Epidermal melanocyte (primary cell): ENCODE results near the gene NKX2-1.

ENCODE experiments used
- DNase-seq: peaks from one replicate; pipeline ENCODE4 v3.0.0; 2011; ENCODE audit warnings: low spot score; ENCODE audit not compliant: insufficient read length

NKX2-1 gene

DNA sequence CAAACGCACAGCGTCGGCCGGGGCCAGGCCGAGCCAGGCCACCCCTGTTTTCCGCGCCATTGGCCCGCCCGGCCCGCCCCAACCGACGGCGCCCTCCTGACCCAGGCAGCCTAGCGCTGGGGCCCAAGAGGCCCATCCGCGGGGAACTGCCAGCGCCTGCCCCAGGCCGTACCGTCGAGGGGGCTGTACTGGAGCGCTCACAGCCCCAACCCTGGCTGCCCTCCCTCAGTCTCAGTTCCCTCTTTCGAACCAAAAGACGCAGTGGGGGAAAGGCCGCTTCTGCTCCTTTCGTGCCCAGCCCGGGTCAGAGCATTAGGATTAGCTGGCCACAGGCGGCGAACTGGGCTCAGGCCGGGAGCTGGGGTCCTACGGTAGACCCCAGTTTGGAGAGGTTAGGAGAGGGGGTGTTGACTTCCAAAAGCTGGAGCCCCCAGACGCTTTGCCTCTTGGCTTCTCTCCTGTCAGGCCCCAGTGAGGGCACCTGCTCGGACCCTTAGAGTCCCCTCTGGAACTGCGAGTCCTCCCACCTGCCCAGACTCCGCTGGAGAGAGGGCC lies 1.9 kb downstream of the NKX2-1 start:
- no peak for DNase-seq

DNA sequence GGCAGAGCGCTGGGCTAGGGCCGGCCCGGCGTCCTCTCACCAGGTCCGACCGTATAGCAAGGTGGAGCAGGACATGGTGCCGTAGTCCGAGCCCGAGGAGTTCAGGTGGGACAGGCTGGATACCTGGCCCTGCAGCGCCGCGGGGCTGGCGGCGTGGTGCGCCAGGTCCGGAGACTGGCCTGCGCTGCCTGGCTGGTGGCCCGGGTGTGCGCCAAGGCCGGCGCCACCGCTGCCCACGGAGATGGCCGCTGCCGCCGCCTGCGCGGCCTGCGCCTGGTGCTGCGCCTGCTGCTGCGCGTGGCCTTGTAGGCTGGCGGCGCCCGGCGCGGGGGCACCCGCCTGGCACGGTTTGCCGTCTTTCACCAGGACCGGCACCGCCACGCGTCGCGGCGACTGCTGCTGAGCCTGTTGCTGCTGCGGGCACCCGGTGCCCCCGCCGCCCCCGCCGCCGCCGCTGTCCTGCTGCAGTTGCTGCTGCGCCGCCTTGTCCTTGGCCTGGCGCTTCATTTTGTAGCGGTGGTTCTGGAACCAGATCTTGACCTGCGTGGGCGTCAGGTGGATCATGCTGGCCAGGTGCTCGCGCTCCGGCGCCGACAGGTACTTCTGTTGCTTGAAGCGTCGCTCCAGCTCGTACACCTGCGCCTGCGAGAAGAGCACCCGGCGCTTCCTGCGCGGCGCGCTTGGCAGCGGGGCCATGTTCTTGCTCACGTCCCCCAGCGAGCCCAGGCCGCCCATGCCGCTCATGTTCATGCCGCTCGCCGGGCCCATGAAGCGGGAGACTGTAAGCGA lies 2.6 kb downstream of the NKX2-1 start:
- DNase-seq, result no peak

DNA sequence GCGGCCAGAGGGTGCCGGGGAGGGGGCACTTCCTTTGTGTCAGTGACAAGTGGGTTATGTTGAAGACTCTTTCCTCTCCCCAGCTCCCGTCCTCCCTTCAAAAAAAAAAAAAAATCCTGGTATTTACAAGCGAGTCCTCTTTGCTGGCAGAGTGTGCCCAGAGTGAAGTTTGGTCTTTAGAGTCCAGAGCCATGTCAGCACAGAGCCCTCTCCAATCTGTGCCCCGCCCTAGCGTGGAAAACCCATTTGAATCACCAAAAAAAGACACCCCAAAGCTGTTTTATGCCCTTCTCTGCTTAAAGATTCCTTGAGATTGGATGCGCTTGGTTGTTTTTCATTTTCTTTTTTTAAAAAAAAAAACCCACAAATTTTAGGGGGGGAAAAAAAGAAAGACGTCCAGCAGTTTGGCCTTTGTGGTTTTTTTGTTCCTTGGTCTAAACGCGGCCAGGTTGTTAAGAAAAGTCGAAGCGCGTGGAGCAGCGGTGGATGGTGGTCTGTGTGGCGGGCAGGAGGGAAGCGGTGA lies 3.3 kb downstream of the NKX2-1 start:
- no peak for DNase-seq

DNA sequence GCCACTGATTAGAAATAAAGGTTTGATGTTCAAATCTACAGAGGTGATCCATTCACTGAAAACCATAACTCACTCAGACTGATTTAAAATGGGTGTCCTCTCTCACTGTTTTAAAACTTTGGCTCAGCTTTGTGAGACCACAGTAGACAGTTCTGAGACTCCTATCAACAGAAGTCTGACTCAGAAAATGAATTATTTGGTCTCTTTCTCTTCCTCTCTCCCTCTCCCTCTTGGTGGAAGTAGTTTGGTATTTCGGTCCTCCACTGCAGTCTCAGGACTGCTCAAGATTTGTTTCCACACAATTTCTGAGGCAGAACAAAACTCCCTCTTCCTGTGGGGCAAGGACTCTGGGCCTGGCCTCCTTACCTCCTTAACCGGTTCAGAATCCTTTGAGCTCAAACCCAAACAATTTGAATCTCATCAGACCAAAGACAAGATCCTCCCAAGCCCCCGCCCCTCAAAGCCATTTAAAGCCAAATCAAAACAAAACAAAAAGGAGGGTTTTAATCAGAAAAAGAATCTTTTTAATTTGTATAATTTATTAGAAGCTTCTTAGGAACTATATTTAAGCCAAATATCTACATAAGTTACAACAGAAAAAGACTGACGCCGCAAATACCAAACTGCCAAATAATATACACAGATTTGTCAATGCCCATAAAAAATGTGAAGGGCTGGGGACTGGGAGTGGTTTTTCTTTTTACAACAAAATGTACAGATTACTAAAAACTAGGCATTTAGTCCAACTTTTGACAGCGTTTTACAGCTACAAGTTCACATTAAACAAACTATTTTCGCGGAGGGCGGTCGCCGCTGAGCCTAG lies 3.9 kb downstream of the NKX2-1 start:
- DNase-seq, result no peak

DNA sequence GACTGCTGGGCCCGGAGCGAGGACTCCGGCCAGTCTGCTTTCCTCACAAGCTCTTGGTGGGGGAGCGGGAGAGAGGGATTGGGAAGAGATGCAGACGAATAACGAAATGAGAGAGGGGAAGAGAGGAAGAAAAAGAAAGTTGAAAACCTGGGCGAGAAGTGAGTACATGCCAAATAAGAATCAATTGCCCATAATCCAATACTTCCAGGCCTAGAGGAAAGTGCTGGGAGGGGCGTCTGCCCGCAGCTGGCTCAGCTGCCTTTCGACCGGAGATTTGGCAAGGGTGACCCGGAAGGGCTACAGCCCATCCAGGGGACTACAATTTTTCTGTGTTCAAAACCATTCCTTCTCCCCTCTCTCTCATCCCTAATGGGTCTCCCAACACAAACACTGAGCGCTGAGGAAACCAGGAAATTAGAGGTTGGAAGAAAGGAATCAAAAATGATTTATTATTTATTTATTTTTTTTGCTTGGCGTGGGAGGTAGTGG lies 4.9 kb downstream of the NKX2-1 start:
- DNase-seq, result no peak

DNA sequence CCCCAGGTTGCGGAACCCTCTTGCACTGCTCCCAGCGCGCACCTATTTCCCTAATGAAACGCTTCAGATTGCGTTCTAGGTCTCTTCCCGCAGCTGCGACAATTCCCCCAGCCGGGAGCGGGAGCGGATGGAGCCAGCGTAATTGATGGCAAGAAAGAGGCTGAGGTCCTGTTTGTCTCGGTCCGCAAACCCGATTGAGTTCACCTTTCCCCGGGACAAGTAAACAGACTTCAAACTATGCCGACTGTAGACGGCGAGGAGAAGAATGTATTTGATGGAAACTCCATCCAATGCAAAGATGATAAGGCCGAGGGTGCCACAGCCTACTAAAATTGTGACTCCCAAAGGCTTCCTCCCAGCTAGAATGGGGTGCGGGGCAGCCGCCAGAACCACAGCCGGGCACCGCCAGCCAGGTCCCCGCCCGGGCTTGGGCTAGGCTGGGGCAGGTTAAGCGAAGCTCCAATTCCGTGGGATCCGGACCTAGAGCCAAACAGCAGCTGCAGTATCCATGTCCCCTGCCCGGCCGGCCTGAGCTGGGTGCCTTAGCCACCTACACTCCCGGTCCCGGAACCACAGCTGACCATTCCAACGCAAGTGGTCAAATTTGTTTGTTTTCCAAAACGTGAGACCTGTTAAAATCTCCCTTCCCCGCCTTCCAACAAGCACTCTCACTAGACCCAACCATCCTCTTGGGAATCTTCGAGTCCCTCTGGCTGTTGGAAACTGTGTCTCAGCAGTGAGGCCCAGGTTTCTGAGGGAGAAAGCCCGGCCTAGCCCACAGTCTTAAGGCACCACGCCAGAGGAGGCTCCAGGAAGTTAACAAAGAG lies 5.5 kb downstream of the NKX2-1 start:
- no peak for DNase-seq

DNA sequence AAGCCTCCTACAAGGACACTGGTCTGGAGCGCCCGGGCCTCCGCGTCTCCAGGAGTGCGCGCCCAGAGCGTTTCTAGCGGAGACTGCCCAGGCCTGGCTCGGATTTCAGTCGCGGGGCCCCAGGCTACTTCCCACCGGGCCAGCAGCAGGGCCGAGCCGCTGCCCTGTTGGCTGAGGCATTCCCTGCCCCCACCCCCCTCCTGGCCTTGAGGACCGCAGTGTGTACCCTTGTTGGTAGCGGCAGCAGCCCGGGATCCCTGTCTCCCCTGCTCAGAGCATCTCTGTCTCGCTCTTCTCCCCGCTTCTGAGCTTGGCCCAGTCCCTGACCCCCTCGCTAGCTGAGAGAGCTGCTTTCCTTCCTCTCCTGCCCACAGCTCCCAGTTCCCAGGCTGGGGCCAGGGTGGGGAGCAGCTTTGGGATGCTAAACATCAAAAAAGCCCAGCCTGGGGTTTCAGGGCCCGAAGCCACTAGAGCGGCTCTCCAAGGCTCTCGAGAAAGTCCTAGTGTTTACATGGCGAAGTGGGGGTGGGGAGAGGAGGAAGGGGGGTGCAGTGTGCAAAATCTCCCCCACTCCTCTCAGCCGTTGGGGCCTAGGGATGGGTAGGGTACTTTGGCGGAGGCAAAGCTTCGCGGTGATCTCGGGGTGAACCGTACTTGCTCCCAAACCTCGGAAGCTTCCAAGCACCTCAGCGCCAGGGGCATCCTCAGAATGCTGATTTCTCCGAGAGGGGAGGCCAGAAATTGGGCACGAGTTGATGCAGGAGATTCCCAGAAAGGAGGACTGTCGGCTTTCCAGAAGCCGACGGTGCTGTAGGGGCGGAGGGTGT lies 6.4 kb downstream of the NKX2-1 start:
- DNase-seq, result no peak

DNA sequence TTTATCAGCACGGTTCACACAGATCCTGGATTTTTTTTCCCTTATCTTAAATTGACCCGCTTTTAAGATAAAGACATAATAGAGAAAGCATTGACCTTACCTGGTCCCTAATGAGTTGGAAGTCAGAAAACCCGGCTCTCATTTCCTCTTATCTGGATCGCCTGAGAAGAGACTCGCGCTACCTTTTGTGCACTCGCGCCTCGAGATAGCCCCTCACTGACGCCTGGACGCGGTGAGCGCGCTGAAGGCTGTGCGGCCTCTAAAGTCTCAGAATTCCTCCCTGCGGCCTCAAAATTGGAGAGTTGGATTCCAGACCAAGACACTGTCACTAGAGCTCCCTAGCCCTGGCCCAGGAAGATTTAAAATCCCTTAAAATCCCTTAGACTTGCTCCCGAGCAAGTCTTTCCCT lies 7.0 kb downstream of the NKX2-1 start:
- no peak for DNase-seq

DNA sequence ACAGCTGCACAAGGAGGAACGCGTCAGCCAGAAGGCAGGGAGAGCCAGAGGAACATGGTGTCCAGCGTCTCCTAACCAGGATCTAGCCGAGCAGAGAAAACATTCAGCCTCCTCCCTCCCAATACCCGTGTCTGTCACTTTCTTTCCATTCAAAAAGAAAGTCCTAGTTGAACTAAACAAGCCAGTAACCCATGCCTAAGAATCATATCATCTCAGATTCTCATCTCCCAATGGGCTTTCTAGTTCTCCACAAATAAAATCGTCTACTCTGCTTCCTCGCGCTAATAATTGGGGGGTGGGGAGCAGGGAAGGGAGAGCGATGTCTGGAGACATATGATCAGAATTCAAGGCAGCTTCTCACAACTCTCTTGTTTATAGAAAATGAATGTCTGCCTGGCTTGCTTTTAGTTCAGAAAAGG lies 7.4 kb downstream of the NKX2-1 start:
- DNase-seq, result no peak

DNA sequence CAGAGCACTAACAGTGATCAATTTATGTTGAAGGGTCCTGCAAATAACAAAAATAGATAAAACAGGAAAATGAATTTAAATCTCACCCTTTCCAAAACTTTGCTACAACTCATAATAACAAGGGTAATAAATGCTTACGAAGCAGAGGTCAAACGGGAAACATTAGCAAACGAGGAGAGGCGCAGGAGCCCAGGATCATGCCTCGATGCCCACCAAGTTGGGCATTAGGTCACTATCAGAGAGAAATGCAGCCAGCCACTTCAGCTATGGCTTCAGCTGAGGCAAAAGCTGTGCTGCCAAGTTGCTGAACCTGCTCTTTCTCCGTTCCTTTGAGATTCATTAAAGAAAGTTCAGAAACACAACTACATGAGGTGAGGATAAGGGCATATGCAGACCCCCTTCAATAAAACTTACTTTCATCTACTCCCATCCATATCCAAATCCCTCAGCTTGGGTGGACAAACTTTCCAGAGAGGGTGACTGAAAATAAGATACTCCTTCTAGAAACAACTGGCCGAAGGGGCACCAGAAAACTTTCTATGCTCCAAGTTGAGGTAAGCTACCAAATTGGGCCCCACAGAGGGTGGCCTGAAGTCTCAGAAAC lies 7.9 kb downstream of the NKX2-1 start:
- no peak for DNase-seq

DNA sequence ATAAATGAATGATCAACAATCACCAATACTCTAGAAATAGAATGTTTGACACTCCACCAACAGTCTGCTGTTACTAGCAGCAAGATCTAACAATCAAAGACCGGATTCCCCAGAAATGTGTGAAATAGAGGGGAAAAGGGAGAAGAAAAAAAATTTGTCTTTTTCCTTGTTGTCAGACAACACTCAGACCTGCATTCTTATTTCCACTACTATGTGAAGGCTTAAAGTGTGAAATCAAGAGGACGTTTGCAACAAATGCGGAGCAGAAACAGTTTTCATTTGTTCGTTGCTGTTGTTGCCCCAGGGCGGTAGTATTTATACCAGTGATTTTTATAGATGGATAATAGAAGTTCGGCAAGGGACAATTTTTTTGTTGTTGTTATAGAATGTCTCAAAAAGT lies 9.2 kb downstream of the NKX2-1 start:
- no peak for DNase-seq

DNA sequence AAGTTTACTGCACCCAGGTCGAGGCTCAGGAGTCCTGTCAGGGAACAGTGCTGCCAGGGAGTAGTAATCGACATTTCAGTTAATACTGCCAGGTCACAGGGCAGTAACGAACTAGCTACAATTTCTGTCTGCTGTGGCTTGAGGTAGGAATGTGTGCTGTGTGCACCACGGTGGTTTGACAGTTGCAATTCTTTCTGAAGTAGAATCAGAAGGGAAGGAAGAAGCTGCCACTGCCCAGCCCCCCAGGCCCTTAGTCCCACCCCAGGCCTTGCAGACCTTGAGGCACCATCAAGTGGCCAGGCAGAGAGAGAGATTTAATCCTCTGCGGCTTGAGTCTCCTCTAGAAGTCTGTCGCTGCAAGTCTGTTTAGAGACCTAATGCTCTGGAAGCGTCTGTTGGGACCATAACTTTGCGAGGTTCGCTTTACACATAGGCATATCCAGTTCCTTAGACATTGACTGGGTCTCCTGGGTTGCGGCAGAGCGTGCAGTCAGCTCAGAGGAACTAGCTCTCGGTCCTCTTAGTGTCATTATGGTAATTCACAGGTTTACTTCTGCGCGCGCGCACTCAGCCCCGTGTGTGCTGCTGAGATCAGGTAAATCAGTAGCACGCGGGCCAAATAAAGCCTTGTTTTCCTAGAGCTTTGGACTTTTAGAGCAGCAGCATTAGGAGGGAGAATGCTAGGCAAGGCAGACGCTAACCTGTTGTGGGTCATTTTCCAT lies 9.8 kb downstream of the NKX2-1 start:
- DNase-seq, result no peak

DNA sequence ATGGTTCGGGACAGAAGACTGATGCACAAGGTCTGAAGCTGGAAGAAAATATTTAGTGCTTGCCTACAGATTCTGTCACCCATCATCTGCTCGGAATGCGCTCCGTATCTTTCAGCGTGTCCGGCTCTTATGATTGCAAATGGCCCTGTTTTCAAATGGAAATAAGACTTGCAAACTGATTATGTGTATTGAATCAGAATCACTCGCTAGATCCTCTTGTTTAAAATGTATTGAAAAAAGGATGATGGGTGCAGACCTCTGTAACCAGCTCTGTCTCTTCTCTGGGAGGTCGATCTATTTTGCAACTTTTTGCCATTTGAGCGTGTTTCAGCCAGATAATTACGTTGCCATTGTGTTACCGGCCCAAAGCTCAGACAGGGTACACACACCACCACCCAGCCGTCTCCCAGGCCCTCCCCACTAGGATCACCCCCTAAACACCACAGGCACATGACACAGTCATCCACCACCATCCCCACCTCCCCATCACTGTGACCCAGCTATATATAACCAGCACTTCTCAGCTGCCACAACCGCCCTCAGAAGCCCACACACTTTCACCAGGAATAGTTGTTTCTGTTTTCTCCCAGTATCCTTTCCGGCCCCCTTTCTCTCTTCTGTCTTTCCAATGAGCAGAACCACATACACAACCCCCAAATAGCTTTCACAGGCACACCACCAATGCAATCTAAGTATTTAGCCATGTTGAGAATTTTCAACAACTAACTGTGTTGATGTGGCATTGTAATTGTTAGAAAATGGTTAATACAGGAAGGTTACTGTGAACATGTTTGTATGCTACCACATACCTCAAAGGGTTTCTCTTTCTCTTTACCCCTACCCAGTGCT lies 10.7 kb downstream of the NKX2-1 start:
- no peak for DNase-seq

DNA sequence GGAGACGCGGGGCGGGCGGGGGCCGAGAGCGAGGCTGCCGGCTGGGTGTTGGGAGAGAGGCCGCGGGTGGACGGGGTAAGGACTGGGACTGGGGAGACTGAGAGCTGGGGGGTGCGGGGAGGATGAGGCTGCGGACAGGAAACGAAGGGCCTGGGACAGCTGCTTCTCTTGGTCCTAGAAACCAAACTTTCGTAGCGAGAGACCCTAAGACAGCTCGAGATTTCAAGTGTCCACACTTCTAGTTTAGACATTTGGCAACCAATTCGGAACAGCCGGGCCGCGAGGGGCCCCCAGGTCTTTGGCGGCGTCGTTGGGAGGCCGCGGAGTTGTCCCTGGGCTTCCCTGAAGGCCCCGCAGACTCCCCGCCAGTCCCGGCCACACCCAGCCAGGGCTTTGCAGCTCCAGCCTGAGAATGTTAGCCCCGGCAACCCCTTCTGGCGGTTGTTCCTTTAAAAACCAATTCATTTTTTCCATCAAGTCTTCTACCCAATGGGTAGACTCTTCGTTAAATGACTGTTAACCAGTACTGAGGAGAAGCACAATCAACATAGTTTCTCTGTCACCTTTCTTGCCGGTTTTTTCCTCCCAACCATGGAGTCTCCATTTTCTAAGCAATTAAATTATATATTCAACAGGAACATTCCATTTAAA lies 11.5 kb downstream of the NKX2-1 start:
- no peak for DNase-seq

DNA sequence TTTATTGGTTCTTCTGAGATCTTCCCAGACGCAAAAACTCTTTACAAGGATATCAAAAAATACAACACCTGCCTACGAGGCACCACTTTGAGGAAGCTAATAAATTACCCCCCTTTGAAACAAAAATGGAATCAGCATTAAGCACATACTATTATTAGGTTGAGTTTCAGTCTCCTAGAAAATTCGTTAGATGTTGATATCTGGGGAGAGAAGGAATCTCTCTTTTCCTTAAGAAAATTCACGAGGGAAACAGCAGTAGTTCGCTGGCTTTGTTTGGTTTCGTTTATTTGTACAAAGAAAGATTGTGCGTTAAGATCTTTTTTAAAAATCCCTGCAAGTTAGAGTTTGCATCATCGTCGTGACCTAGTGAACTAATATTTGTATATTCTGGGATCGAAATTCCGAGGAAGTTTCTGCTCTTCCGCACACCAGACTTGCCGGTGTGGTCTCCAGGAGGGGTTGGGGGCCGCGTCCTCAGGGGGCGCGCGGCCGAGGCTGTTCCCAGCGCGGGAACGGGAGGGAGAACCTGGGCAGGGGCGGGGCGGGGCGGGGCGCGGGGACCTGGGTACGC lies 12.1 kb downstream of the NKX2-1 start:
- DNase-seq, result no peak

DNA sequence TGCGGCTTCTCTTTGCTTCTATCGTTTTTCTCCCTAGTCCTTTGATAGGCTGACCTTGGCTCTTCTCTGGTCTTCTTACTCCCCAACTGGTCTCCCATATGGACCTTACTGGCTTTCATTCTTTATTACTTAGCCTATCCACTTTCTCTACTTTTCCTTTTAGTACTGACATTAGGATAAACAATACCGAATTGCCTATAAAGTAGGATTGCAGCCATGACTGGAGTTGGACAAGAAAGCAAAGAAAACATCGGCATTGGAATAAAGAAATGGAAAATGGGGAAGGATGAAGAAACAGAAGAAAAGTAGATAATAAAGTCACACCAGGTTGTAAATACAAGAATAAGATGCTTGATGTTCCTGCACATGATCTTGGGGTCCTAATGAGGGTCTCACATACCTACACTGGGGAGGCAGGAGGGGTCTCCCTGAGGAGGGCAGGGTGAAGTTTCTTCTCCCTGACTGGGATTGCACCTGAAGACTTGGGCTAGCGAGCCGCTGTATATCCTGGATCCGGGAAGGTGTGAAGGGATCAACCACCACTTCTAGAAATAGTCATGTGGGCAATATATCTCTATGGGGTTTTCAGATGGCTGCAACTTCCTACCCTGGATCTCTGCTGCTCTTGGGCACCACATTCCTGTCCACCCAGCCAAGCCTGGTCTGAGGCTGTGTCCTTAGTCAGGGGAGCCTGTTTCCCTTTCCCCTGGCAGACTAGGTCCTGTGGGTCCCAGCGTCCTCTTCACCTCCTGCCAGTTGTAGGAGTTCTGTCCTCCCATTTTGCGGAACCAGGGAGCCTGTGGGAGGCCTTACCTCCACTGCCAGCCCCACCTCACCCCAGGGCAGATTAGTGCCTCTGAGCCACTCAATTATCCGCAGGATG lies 13.1 kb downstream of the NKX2-1 start:
- no peak for DNase-seq
